ENCODE data around the gene GRK3. TPM values are rescaled to one million over a fixed set of nuclear protein-coding genes. Genes with fewer than 3 reads are reported as not detected.

GRK3 gene
- total RNA-seq, 1 experiment from 2014 or later: 14.6 TPM

- CTCF ChIA-PET: no interaction called here
- BruUV-seq (replicated peaks): no TSS peak
- Histone ChIP-seq H3K9ac (ENCODE audit: low read length) (no peak overlapping the region), H3K4me3 (replicated peaks in 1 of 2; ENCODE audit: low read depth in 1 of 2, low read length in 2 of 2) (no peak overlapping the region), H2AFZ (ENCODE audit: low read depth, low read length, poor library complexity, severe bottlenecking) (no peak overlapping the region), H3K9me3 (ENCODE audit: control insufficient read depth in 1 of 2, insufficient read depth in 1 of 2, low read depth in 1 of 2, low read length in 2 of 2) (no peaks in the 10 kb centered on the region), H3K4me1 (ENCODE audit: control insufficient read depth in 1 of 2, insufficient read depth in 2 of 2, low read length in 2 of 2) (peaks cover 28 to 34% of the 10 kb centered on the region in 2 experiments), H3K36me3 (ENCODE audit: control insufficient read depth in 1 of 2, insufficient read depth in 2 of 2, low read length in 2 of 2) (no peaks in the 10 kb centered on the region), H3K27me3 (ENCODE audit: insufficient read depth, low read length) (no peaks in the 10 kb centered on the region), H4K20me1 (ENCODE audit: insufficient read depth) (no peaks in the 10 kb centered on the region), H3K9me2 (ENCODE audit: insufficient read depth) (no peaks in the 10 kb centered on the region), H3K27ac (ENCODE audit: low read depth, low read length) (peak overlapping the region; percentile 44; the same call in 1 of the 2 replicates), H3K79me2 (ENCODE audit: insufficient read depth, low read length) (no peaks in the 10 kb centered on the region), H3K4me2 (ENCODE audit: low read length) (peak overlapping the region; percentile 40)
- DNase-seq (ENCODE audit: low read depth, low spot score) (peak; percentile 50), ATAC-seq (peak; percentile 87)
- POLR2A ChIA-PET: no interaction called here
- no peak for TF ChIP-seq REST (IDR thresholded peaks at IDR 0.05; ENCODE audit: low read depth)
- no peak for TF ChIP-seq RAD21 (IDR thresholded peaks at IDR 0.05; ENCODE audit: low read depth)
- no peak for TF ChIP-seq MAX (IDR thresholded peaks at IDR 0.05)
- no peak for TF ChIP-seq ZNF274 (IDR thresholded peaks at IDR 0.05; ENCODE audit: low read depth, low read length)
- TF ChIP-seq SIN3A (IDR thresholded peaks at IDR 0.05; ENCODE audit: low read depth): no peak
- TF ChIP-seq ELF1 (IDR thresholded peaks at IDR 0.05; ENCODE audit: borderline replicate concordance, low read depth): no peak
- TF ChIP-seq ZBTB33 (IDR thresholded peaks at IDR 0.05; ENCODE audit: extremely low read depth, insufficient replicate concordance, low read length): no peak
- TF ChIP-seq EGR1 (IDR thresholded peaks at IDR 0.05; ENCODE audit: low read depth): no peak
- TF ChIP-seq TCF7L2 (IDR thresholded peaks at IDR 0.05; ENCODE audit: borderline replicate concordance, extremely low read depth, insufficient read depth, insufficient read length): peak; percentile 12
- TF ChIP-seq EZH2 (IDR thresholded peaks at IDR 0.05): no peak
- TF ChIP-seq SRF (IDR thresholded peaks at IDR 0.05; ENCODE audit: low read depth): no peak
- no peak for TF ChIP-seq CTCF (IDR thresholded peaks at IDR 0.05 in 2 of 3, conservative IDR thresholded peaks at IDR 0.05 in 1 of 3; ENCODE audit: borderline replicate concordance in 1 of 3, insufficient read depth in 1 of 3, low read depth in 2 of 3, low read length in 2 of 3)
- TF ChIP-seq SP1 (IDR thresholded peaks at IDR 0.05; ENCODE audit: low read depth): peak; percentile 18; the same call in 1 of the 2 replicates
- no peak for TF ChIP-seq POLR2AphosphoS5 (IDR thresholded peaks at IDR 0.05; ENCODE audit: low read depth, low read length)
- no peak for TF ChIP-seq CBX3 (IDR thresholded peaks at IDR 0.05; ENCODE audit: low read depth)
- TF ChIP-seq JUND (IDR thresholded peaks at IDR 0.05): no peak
- no peak for TF ChIP-seq CEBPB (IDR thresholded peaks at IDR 0.05; ENCODE audit: low read depth)
- TF ChIP-seq POLR2A (IDR thresholded peaks at IDR 0.05; ENCODE audit: borderline replicate concordance, extremely low read depth, insufficient read depth, insufficient read length): no peak
- TF ChIP-seq ZFX (IDR thresholded peaks at IDR 0.05): no peak
- no peak for TF ChIP-seq ATF3 (IDR thresholded peaks at IDR 0.05)
- TF ChIP-seq EZH2phosphoT487 (IDR thresholded peaks at IDR 0.05; ENCODE audit: borderline replicate concordance): no peak
- 0 out of 2 replicates have a peak, but pooled peaks have one; percentile 15 for TF ChIP-seq FOSL1 (IDR thresholded peaks at IDR 0.05; ENCODE audit: low read depth)
- RAD21 ChIA-PET (ENCODE audit: low non-redundant PET in 1 of 2, low total read pairs in 2 of 2, uncharacterized antibody in 2 of 2, unreplicated experiment in 2 of 2): no interaction called here
- intact Hi-C loops (cut with micrococcal nuclease): no loop called here
Measured at GRCh38 chr22:25546751-25547150, 17.7 kb upstream of the GRK3 start.
